ENCODE data around the gene KRT37. TPM values are rescaled to one million over a fixed set of nuclear protein-coding genes. Genes with fewer than 3 reads are reported as not detected.

Gene KRT37
- polyA plus RNA-seq, 3 donors = not detected

GRCh38 chr17:41434415-41434814 lies 10.0 kb upstream of the KRT37 start:
- H3K9me3 ChIP-seq (replicated peaks in 1 of 2; ENCODE audit: control insufficient read depth in 1 of 2, insufficient read depth in 1 of 2, low read length in 2 of 2) = no peaks in the 10 kb centered on the region
- H3K4me1 Mint-ChIP-seq = peaks cover 5% of the 10 kb centered on the region
- no peaks in the 10 kb centered on the region for H3K36me3 ChIP-seq (replicated peaks in 1 of 2; ENCODE audit: control insufficient read depth in 1 of 2, insufficient read depth in 2 of 2, low read length in 2 of 2)
- intact Hi-C loops (cut with micrococcal nuclease) = no loop called here
- no peaks in the 10 kb centered on the region for H3K79me2 ChIP-seq (ENCODE audit: insufficient read depth, low read length)
- no peak for TF ChIP-seq CTCF (IDR thresholded peaks at IDR 0.05)
- H3K4me3 Mint-ChIP-seq = no peak overlapping the region
- no peak for DNase-seq
- H2AFZ ChIP-seq (ENCODE audit: insufficient read depth, low read depth, low read length, poor library complexity, severe bottlenecking) = no peak overlapping the region
- H4K20me1 ChIP-seq (ENCODE audit: insufficient read depth, low read length) = no peaks in the 10 kb centered on the region
- H3K9me3 Mint-ChIP-seq = no peaks in the 10 kb centered on the region
- 67% methylated on average over 1 of the region's 5 CpGs for WGBS (ENCODE audit: insufficient coverage)
- H3K36me3 Mint-ChIP-seq = no peaks in the 10 kb centered on the region
- no peak overlapping the region for H3K27ac ChIP-seq (ENCODE audit: low read depth in 1 of 2, low read length in 2 of 2)
- H3K4me3 ChIP-seq (replicated peaks in 1 of 3; ENCODE audit: low read depth in 2 of 3, low read length in 3 of 3) = no peak overlapping the region
- H3K4me2 ChIP-seq (replicated peaks; ENCODE audit: extremely low read depth, low read length, poor library complexity, severe bottlenecking) = no peak overlapping the region
- no peak overlapping the region for H3K27ac Mint-ChIP-seq
- H3K4me1 ChIP-seq (ENCODE audit: control insufficient read depth in 1 of 2, insufficient read depth in 2 of 2, low read length in 2 of 2) = no peaks in the 10 kb centered on the region
- no peaks in the 10 kb centered on the region for H3K27me3 ChIP-seq (ENCODE audit: control insufficient read depth in 2 of 2, insufficient read depth in 2 of 2, low read length in 2 of 2)
- H3K9ac ChIP-seq (ENCODE audit: insufficient read depth, low read length, poor library complexity, severe bottlenecking) = no peak overlapping the region
- peaks cover 5 to 14% (median 12%) of the 10 kb centered on the region in 3 donors for H3K27me3 Mint-ChIP-seq (ENCODE audit: low read depth in 3 of 3)

- Histone ChIP-seq H3K9ac (ENCODE audit: insufficient read depth, low read length, poor library complexity, severe bottlenecking) (no peak overlapping the region), H3K79me2 (ENCODE audit: insufficient read depth, low read length) (no peaks in the 10 kb centered on the region), H2AFZ (ENCODE audit: insufficient read depth, low read depth, low read length, poor library complexity, severe bottlenecking) (no peak overlapping the region), H3K4me1 (ENCODE audit: control insufficient read depth in 1 of 2, insufficient read depth in 2 of 2, low read length in 2 of 2) (no peaks in the 10 kb centered on the region), H3K27ac (ENCODE audit: low read depth in 1 of 2, low read length in 2 of 2) (no peak overlapping the region), H3K4me3 (replicated peaks in 1 of 3; ENCODE audit: low read depth in 2 of 3, low read length in 3 of 3) (no peak overlapping the region), H3K27me3 (ENCODE audit: control insufficient read depth in 2 of 2, insufficient read depth in 2 of 2, low read length in 2 of 2) (no peaks in the 10 kb centered on the region), H3K36me3 (replicated peaks in 1 of 2; ENCODE audit: control insufficient read depth in 1 of 2, insufficient read depth in 2 of 2, low read length in 2 of 2) (no peaks in the 10 kb centered on the region), H4K20me1 (ENCODE audit: insufficient read depth, low read length) (no peaks in the 10 kb centered on the region), H3K9me3 (replicated peaks in 1 of 2; ENCODE audit: control insufficient read depth in 1 of 2, insufficient read depth in 1 of 2, low read length in 2 of 2) (no peaks in the 10 kb centered on the region), H3K4me2 (replicated peaks; ENCODE audit: extremely low read depth, low read length, poor library complexity, severe bottlenecking) (no peak overlapping the region)
- no peak for TF ChIP-seq CTCF (IDR thresholded peaks at IDR 0.05)
- intact Hi-C loops (cut with micrococcal nuclease) = no loop called here
- no peak overlapping the region for H3K27ac Mint-ChIP-seq
- H3K27me3 Mint-ChIP-seq (ENCODE audit: low read depth in 3 of 3) = peaks cover 5 to 14% (median 9%) of the 10 kb centered on the region in 3 donors
- H3K4me1 Mint-ChIP-seq = peaks cover 5% of the 10 kb centered on the region
- WGBS (ENCODE audit: insufficient coverage) = 92% methylated on average over 2 of the region's 4 CpGs
- H3K4me3 Mint-ChIP-seq = no peak overlapping the region
- H3K9me3 Mint-ChIP-seq = no peaks in the 10 kb centered on the region
- no peak for DNase-seq
- no peaks in the 10 kb centered on the region for H3K36me3 Mint-ChIP-seq
These were observed 9.6 kb upstream of the KRT37 start for GRCh38 chr17:41434005-41434404.
